CD14-positive monocyte (primary cell): ENCODE data around the gene DHRS7. TPM values are rescaled to one million over a fixed set of nuclear protein-coding genes. Genes with fewer than 3 reads are reported as not detected.

Experiments
- DNase-seq, 3 donors: peaks; one replicate each; pipeline ENCODE4 v3.0.0-alpha.2; 2011 to 2022
- H2AFZ ChIP-seq: 2 replicates; pipeline ENCODE4 v1.6.0; 2012; ENCODE audit warnings: mild to moderate bottlenecking, low read depth, low read length, inconsistent platforms; ENCODE audit not compliant: insufficient read depth, poor library complexity, severe bottlenecking
- H3K27ac ChIP-seq, 2 donors: 1 replicate in 1 of 2; 2 replicates in 1 of 2; pipeline ENCODE4 v1.5.1; 2012 to 2013; ENCODE audit warnings: low read length in 2 of 2, control low read depth in 1 of 2, inconsistent platforms in 1 of 2, low read depth in 1 of 2, mild to moderate bottlenecking in 1 of 2
- H3K27me3 ChIP-seq, 2 donors: one replicate each; pipeline versions ENCODE4 v1.6.0 to v1.6.1; 2011 to 2013; ENCODE audit warnings: low read length in 2 of 2; ENCODE audit not compliant: control insufficient read depth in 2 of 2, insufficient read depth in 2 of 2
- H3K36me3 ChIP-seq, 2 donors: replicated peaks in 1 of 2; 1 replicate in 1 of 2; 2 replicates in 1 of 2; pipeline versions ENCODE4 v1.5.1 to v1.6.1; 2012 to 2013; ENCODE audit warnings: low read length in 2 of 2, control low read depth in 1 of 2, inconsistent platforms in 1 of 2, mild to moderate bottlenecking in 1 of 2; ENCODE audit not compliant: insufficient read depth in 2 of 2, control insufficient read depth in 1 of 2
- H3K4me1 ChIP-seq, 2 donors: 1 replicate in 1 of 2; 2 replicates in 1 of 2; pipeline versions ENCODE4 v1.5.1 to v1.6.1; 2012 to 2013; ENCODE audit warnings: low read length in 2 of 2, control low read depth in 1 of 2, inconsistent platforms in 1 of 2, mild to moderate bottlenecking in 1 of 2, moderate library complexity in 1 of 2; ENCODE audit not compliant: insufficient read depth in 2 of 2, control insufficient read depth in 1 of 2
- H3K4me2 ChIP-seq: replicated peaks from 2 replicates; pipeline ENCODE3; 2012; ENCODE audit warnings: low read length, moderate library complexity, mild to moderate bottlenecking; ENCODE audit not compliant: poor library complexity, severe bottlenecking; ENCODE audit errors: extremely low read depth
- H3K4me3 ChIP-seq, 3 experiments: fragments of 200-600 bp in 1 of 3; sonication (generic) in 1 of 3; replicated peaks in 1 of 3; 1 replicate in 2 of 3; 2 replicates in 1 of 3; pipeline ENCODE4 v1.5.1; 2011 to 2013; ENCODE audit warnings: low read length in 3 of 3, mild to moderate bottlenecking in 3 of 3, control low read depth in 2 of 3, low read depth in 2 of 3, inconsistent platforms in 1 of 3, moderate library complexity in 1 of 3
- H3K79me2 ChIP-seq: 2 replicates; pipeline ENCODE4 v1.6.0; 2012; ENCODE audit warnings: mild to moderate bottlenecking, control low read depth, inconsistent platforms, low read length, moderate library complexity; ENCODE audit not compliant: insufficient read depth
- H3K9ac ChIP-seq: 2 replicates; pipeline ENCODE4 v1.6.0; 2017; ENCODE audit warnings: low read length, mild to moderate bottlenecking; ENCODE audit not compliant: insufficient read depth, poor library complexity, severe bottlenecking
- H3K9me3 ChIP-seq, 2 donors: replicated peaks in 1 of 2; 1 replicate in 1 of 2; 2 replicates in 1 of 2; pipeline versions ENCODE4 v1.5.1 to v1.6.1; 2012 to 2013; ENCODE audit warnings: low read length in 2 of 2, control low read depth in 1 of 2; ENCODE audit not compliant: control insufficient read depth in 1 of 2, insufficient read depth in 1 of 2
- H4K20me1 ChIP-seq: 2 replicates; pipeline ENCODE4 v1.6.0; 2012; ENCODE audit warnings: mild to moderate bottlenecking, low read length, control low read depth, moderate library complexity; ENCODE audit not compliant: insufficient read depth
- H3K27ac Mint-ChIP-seq, 7 donors: one replicate each; pipeline ENCODE4 v1.8.0; 2020; ENCODE audit warnings: mild to moderate bottlenecking in 7 of 7, mixed read lengths in 7 of 7, moderate library complexity in 6 of 7, inconsistent platforms in 2 of 7
- H3K27me3 Mint-ChIP-seq, 3 donors: one replicate each; pipeline ENCODE4 v1.8.0; 2021 to 2022; ENCODE audit warnings: low read depth in 3 of 3, mild to moderate bottlenecking in 3 of 3, mixed read lengths in 3 of 3, moderate library complexity in 3 of 3, inconsistent platforms in 1 of 3
- H3K36me3 Mint-ChIP-seq, 2 donors: one replicate each; pipeline ENCODE4 v1.8.0; 2020; ENCODE audit warnings: mixed read lengths in 2 of 2, inconsistent platforms in 1 of 2, mild to moderate bottlenecking in 1 of 2
- H3K4me1 Mint-ChIP-seq: one replicate; pipeline ENCODE4 v1.8.0; 2020; ENCODE audit warnings: mild to moderate bottlenecking, mixed read lengths
- H3K4me3 Mint-ChIP-seq, 2 donors: one replicate each; pipeline ENCODE4 v1.8.0; 2020; ENCODE audit warnings: mild to moderate bottlenecking in 2 of 2, mixed read lengths in 2 of 2, moderate library complexity in 1 of 2
- H3K9me3 Mint-ChIP-seq, 7 donors: one replicate each; pipeline ENCODE4 v1.8.0; 2020 to 2022; ENCODE audit warnings: mixed read lengths in 7 of 7, mild to moderate bottlenecking in 6 of 7, moderate library complexity in 6 of 7, inconsistent platforms in 2 of 7
- WGBS: methylation state at CpG from one replicate; pipeline ENCODE4 v1.1.5; 2013; ENCODE audit warnings: missing lambda C conversion rate; ENCODE audit not compliant: insufficient coverage; 5-methylcytosine and 5-hydroxymethylcytosine counted together
- intact Hi-C, 2 donors: fragments of 100-400 bp; cut with micrococcal nuclease; formaldehyde crosslinking; loops; one replicate each; pipeline versions ENCODE4 v1.15.0 to v1.15.1; 2023
- polyA plus RNA-seq, 3 donors: library from polyadenylated mRNA; depleted of rRNA in 1 of 3; unstranded in 2 of 3; stranded (reverse) in 1 of 3; fragments of 300-500 nt in 2 of 3; fragments of >200 nt in 1 of 3; fragmentation: Illumina TruSeq in 2 of 3; gene quantifications; 1 replicate in 2 of 3; 2 replicates in 1 of 3; pipeline ENCODE4 v1.2.3, GENCODE V29; 2012 to 2021
- TF ChIP-seq, protein P1 (sequence below): fragments of 200-600 bp; IDR thresholded peaks from one replicate; pipeline ENCODE4 v1.8.0; 2022; ENCODE audit warnings: antibody characterized with exemption, mild to moderate bottlenecking

DHRS7 gene
- polyA plus RNA-seq, 3 donors = 55.4 to 223 (median 218) TPM

DNA sequence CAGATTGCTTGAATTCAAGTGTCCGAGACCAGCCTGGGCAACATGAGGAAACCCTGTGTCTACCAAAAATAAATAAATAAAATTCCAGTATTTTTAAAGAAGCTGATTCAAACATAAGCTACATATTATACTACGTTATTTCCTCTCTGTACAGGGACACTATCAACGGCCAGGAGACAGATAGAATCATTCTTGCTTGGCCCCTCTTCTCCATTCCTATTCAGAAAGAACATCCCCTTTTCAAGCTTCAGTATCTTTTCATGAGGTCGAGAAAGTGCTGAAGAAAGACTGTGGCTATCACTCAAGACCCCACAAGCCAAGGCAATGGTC, 314 bp upstream of the DHRS7 start:
- Histone ChIP-seq H3K4me1 (peaks cover 33 to 39% of the 10 kb centered on the region in 2 donors), H3K9ac (peak overlapping the region; percentile 93), H3K79me2 (peaks cover 43% of the 10 kb centered on the region), H3K9me3 (no peaks in the 10 kb centered on the region), H3K4me3 (peak overlapping the region in 2 of 3 experiments; percentile 92 to 96), H2AFZ (peak overlapping the region; percentile 95), H3K4me2 (peak overlapping the region; percentile 83), H3K27ac (peak overlapping the region in 1 of 2 donors; percentile 98), H3K36me3 (no peaks in the 10 kb centered on the region), H4K20me1 (no peaks in the 10 kb centered on the region), H3K27me3 (no peaks in the 10 kb centered on the region)
- TF ChIP-seq, protein P1, sequence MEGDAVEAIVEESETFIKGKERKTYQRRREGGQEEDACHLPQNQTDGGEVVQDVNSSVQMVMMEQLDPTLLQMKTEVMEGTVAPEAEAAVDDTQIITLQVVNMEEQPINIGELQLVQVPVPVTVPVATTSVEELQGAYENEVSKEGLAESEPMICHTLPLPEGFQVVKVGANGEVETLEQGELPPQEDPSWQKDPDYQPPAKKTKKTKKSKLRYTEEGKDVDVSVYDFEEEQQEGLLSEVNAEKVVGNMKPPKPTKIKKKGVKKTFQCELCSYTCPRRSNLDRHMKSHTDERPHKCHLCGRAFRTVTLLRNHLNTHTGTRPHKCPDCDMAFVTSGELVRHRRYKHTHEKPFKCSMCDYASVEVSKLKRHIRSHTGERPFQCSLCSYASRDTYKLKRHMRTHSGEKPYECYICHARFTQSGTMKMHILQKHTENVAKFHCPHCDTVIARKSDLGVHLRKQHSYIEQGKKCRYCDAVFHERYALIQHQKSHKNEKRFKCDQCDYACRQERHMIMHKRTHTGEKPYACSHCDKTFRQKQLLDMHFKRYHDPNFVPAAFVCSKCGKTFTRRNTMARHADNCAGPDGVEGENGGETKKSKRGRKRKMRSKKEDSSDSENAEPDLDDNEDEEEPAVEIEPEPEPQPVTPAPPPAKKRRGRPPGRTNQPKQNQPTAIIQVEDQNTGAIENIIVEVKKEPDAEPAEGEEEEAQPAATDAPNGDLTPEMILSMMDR = no peak
- WGBS = 0% methylated on average over 2 of the region's 4 CpGs
- Mint-ChIP-seq H3K9me3 (no peaks in the 10 kb centered on the region), H3K27ac (peak overlapping the region in 5 of 7 donors; percentile 78 to 95 (median 83)), H3K4me1 (peaks cover 41% of the 10 kb centered on the region), H3K27me3 (peaks cover 0 to 4% (median 0%) of the 10 kb centered on the region in 3 donors), H3K36me3 (peaks cover 0 to 6% of the 10 kb centered on the region in 2 donors), H3K4me3 (peak overlapping the region; percentile 43 to 59)
- no peak for DNase-seq
- intact Hi-C loops = loop anchor here in 1 of 2 donors (10.0 kb wide), 1 partner anchor 79 kb away; the partner anchor contains the start of gene PPM1A

DNA sequence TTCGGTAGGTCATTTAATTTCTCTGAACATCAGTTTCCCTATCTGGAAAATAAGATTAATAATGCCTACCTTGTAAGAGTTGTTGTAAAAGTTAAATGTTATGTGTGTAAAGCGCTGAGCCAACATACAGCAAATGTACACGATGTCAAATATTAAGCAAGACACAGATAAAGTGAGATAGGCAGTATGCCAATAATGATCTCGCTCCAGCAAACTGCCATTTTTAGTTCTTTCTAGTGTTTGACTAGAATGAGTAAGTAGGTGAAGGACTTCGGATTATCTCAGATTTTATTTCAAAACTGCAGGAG, 840 bp downstream of the DHRS7 start:
- no CpG with 5 or more reads among the region's 5 CpGs for WGBS
- peaks cover 47% of the 10 kb centered on the region for H3K4me1 Mint-ChIP-seq

More for the DNA sequence above, 840 bp downstream of the DHRS7 start:
- peaks cover 54% of the 10 kb centered on the region for H3K79me2 ChIP-seq
- no peaks in the 10 kb centered on the region for H3K9me3 ChIP-seq
- H3K27me3 Mint-ChIP-seq = peaks cover 0 to 4% (median 0%) of the 10 kb centered on the region in 3 donors
- peak overlapping the region; percentile 69 to 96 (median 92) for H3K4me3 ChIP-seq
- peak overlapping the region; percentile 83 for H3K4me2 ChIP-seq
- H3K9me3 Mint-ChIP-seq = no peaks in the 10 kb centered on the region
- peak overlapping the region; percentile 95 for H2AFZ ChIP-seq
- peaks cover 0 to 9% of the 10 kb centered on the region in 2 donors for H3K36me3 Mint-ChIP-seq
- peaks cover 34 to 41% of the 10 kb centered on the region in 2 donors for H3K4me1 ChIP-seq
- no peaks in the 10 kb centered on the region for H3K27me3 ChIP-seq
- H3K9ac ChIP-seq = peak overlapping the region; percentile 93
- TF ChIP-seq, protein P1 = no peak
- no peak for DNase-seq
- no peaks in the 10 kb centered on the region for H4K20me1 ChIP-seq
- peak overlapping the region; percentile 95 to 99 (median 96) for H3K27ac Mint-ChIP-seq
- H3K36me3 ChIP-seq = no peaks in the 10 kb centered on the region
- intact Hi-C loops = loop anchor here (5.0 to 10.0 kb wide), 2 partner anchors 72 to 80 kb away; partner anchors contain the start of genes PCNX4 (in 2 of the 2) and PPM1A (in 1 of the 2)
- peak overlapping the region; percentile 97 for H3K4me3 Mint-ChIP-seq
- H3K27ac ChIP-seq = peak overlapping the region; percentile 84 to 98
